Measurements from ENCODE around the gene HECW1. TPM values are rescaled to one million over a fixed set of nuclear protein-coding genes. Genes with fewer than 3 reads are reported as not detected.

Gene HECW1
- polyA plus RNA-seq, 1 donor (not counting 4 experiments of a cell fraction or from before 2014, with no cell fraction given) = not detected

DNA sequence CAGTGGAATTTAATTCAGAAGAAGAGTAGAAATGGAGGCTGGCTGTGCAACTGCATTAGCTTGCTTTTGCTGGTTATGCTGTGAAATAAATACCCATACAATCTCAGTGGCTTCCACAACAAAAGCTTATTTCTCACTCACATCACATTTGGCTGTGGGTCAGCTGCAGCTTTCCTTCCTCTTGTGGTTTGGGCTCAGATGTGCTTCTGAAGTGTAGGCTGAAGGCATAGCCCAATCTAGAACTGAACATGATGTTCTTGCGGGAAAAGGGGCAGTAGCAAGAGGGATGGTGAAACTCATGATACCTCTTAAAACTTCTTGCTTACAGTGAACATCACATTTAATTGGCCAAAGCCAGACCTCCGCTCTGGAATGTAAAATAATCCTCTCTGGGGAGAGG is 119.9 kb downstream of the HECW1 start:
- no peaks in the 10 kb centered on the region for H3K4me1 ChIP-seq (ENCODE audit: control insufficient read depth, extremely low read depth, insufficient read depth, low read length)
- no peak for TF ChIP-seq EZH2 (IDR thresholded peaks at IDR 0.05; ENCODE audit: low read length)
- TF ChIP-seq, protein P1, sequence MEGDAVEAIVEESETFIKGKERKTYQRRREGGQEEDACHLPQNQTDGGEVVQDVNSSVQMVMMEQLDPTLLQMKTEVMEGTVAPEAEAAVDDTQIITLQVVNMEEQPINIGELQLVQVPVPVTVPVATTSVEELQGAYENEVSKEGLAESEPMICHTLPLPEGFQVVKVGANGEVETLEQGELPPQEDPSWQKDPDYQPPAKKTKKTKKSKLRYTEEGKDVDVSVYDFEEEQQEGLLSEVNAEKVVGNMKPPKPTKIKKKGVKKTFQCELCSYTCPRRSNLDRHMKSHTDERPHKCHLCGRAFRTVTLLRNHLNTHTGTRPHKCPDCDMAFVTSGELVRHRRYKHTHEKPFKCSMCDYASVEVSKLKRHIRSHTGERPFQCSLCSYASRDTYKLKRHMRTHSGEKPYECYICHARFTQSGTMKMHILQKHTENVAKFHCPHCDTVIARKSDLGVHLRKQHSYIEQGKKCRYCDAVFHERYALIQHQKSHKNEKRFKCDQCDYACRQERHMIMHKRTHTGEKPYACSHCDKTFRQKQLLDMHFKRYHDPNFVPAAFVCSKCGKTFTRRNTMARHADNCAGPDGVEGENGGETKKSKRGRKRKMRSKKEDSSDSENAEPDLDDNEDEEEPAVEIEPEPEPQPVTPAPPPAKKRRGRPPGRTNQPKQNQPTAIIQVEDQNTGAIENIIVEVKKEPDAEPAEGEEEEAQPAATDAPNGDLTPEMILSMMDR (optimal IDR thresholded peaks at IDR 0.05 in 1 of 3, IDR thresholded peaks at IDR 0.05 in 1 of 3, conservative IDR thresholded peaks at IDR 0.05 in 1 of 3; ENCODE audit: extremely low read depth in 1 of 3, insufficient read depth in 2 of 3, low read length in 3 of 3) = no peak
- no peak overlapping the region for H3K4me2 ChIP-seq (ENCODE audit: control insufficient read depth, extremely low read depth, insufficient read depth, low read depth, low read length)
- dilution Hi-C loops (cut with MboI; ENCODE audit: extremely low pct_ligation_motif_present, low sequenced_read_pairs) = no loop called here
- no peaks in the 10 kb centered on the region for H3K9me1 ChIP-seq (ENCODE audit: control insufficient read depth, extremely low read depth, insufficient read depth, low read length)
- H3K9ac ChIP-seq (ENCODE audit: control insufficient read depth, extremely low read depth, insufficient read depth, low read length) = no peak overlapping the region
- H3K79me2 ChIP-seq (ENCODE audit: control insufficient read depth, insufficient read depth, low read length) = no peaks in the 10 kb centered on the region
- H2AFZ ChIP-seq (ENCODE audit: control insufficient read depth, low read length) = no peak overlapping the region
- no peaks in the 10 kb centered on the region for H3K36me3 ChIP-seq (ENCODE audit: control insufficient read depth in 2 of 2, extremely low read depth in 1 of 2, insufficient read depth in 2 of 2, low read length in 2 of 2)
- no peaks in the 10 kb centered on the region for H3K27me3 ChIP-seq (ENCODE audit: control insufficient read depth, extremely low read depth, insufficient read depth, low read length)
- DNase-seq (ENCODE audit: low read depth, low spot score) (no peak), FAIRE-seq (no peak)
- no peaks in the 10 kb centered on the region for H4K20me1 ChIP-seq (ENCODE audit: control insufficient read depth, extremely low read depth, insufficient read depth, low read length)
- no peak overlapping the region for H3K4me3 ChIP-seq (ENCODE audit: control insufficient read depth in 2 of 3, extremely low read depth in 1 of 3, insufficient read depth in 2 of 3, low read depth in 1 of 3, low read length in 3 of 3)
- H3K27ac ChIP-seq (ENCODE audit: control insufficient read depth, insufficient read depth, low read length) = no peak overlapping the region
- H3K9me3 ChIP-seq (ENCODE audit: control insufficient read depth, low read depth, low read length) = no peaks in the 10 kb centered on the region

DNA sequence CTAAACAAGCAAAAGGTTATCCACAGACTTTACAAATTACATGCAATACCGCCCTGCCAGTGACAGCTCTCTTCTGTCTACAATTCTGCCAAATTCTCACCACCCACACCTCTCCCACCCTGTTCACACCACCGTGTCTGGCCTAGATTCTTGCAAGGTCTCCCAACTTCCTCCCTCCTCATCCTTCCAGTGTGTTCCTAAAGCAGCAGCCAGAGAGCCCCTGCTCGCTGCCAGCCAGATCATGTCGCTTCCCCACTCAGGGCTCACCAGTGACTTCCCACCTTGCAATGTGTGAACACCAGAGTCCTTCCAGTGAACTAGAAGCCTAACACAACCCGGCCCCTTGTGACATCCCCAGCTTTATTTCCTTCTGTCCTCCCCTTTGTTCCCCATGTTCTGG is 121.6 kb downstream of the HECW1 start:
- no peak overlapping the region for H3K9ac ChIP-seq (ENCODE audit: control insufficient read depth, extremely low read depth, insufficient read depth, low read length)
- H3K27me3 ChIP-seq (ENCODE audit: control insufficient read depth, extremely low read depth, insufficient read depth, low read length) = no peaks in the 10 kb centered on the region
- H2AFZ ChIP-seq (ENCODE audit: control insufficient read depth, low read length) = no peak overlapping the region
- H3K4me3 ChIP-seq (ENCODE audit: control insufficient read depth in 2 of 3, extremely low read depth in 1 of 3, insufficient read depth in 2 of 3, low read depth in 1 of 3, low read length in 3 of 3) = no peak overlapping the region
- H3K9me1 ChIP-seq (ENCODE audit: control insufficient read depth, extremely low read depth, insufficient read depth, low read length) = no peaks in the 10 kb centered on the region
- no peak for FAIRE-seq
- H3K79me2 ChIP-seq (ENCODE audit: control insufficient read depth, insufficient read depth, low read length) = no peaks in the 10 kb centered on the region
- H4K20me1 ChIP-seq (ENCODE audit: control insufficient read depth, extremely low read depth, insufficient read depth, low read length) = no peaks in the 10 kb centered on the region
- TF ChIP-seq, protein P1 (optimal IDR thresholded peaks at IDR 0.05 in 1 of 3, IDR thresholded peaks at IDR 0.05 in 1 of 3, conservative IDR thresholded peaks at IDR 0.05 in 1 of 3; ENCODE audit: extremely low read depth in 1 of 3, insufficient read depth in 2 of 3, low read length in 3 of 3) = no peak
- no peak for TF ChIP-seq EZH2 (IDR thresholded peaks at IDR 0.05; ENCODE audit: low read length)
- no peak overlapping the region for H3K27ac ChIP-seq (ENCODE audit: control insufficient read depth, insufficient read depth, low read length)
- DNase-seq (ENCODE audit: low read depth, low spot score) = no peak
- no peaks in the 10 kb centered on the region for H3K4me1 ChIP-seq (ENCODE audit: control insufficient read depth, extremely low read depth, insufficient read depth, low read length)
- H3K4me2 ChIP-seq (ENCODE audit: control insufficient read depth, extremely low read depth, insufficient read depth, low read depth, low read length) = no peak overlapping the region
- no peaks in the 10 kb centered on the region for H3K9me3 ChIP-seq (ENCODE audit: control insufficient read depth, low read depth, low read length)
- dilution Hi-C loops (cut with MboI; ENCODE audit: extremely low pct_ligation_motif_present, low sequenced_read_pairs) = no loop called here
- H3K36me3 ChIP-seq (ENCODE audit: control insufficient read depth in 2 of 2, extremely low read depth in 1 of 2, insufficient read depth in 2 of 2, low read length in 2 of 2) = no peaks in the 10 kb centered on the region

Measured in keratinocyte (primary cell).